K562 (cell line): ENCODE results near the gene LRRC3.

Experiments
- BRD9 ChIP-seq: fragments of 450-650 bp; IDR thresholded peaks from 2 replicates; pipeline ENCODE4 v1.6.1; 2018; ENCODE audit warnings: low read depth; ENCODE audit not compliant: partially characterized antibody
- HNRNPUL1 ChIP-seq: fragments of 200-400 bp; formaldehyde crosslinking; IDR thresholded peaks from 2 replicates; pipeline ENCODE4 v1.6.1; 2017; ENCODE audit warnings: low read length
- JUN ChIP-seq, 2 experiments: sonication (generic) in 1 of 2; formaldehyde crosslinking in 1 of 2; IDR thresholded peaks; 2 replicates each; pipeline versions ENCODE4 v1.6.1 to v1.8.0; 2012 to 2022; ENCODE audit warnings: borderline replicate concordance in 2 of 2, mild to moderate bottlenecking in 2 of 2, improper control_type of control experiment in 1 of 2, low read depth in 1 of 2, low read length in 1 of 2, missing genetic modification reagents in 1 of 2
- JUND ChIP-seq, 2 experiments: IDR thresholded peaks; 2 replicates in 1 of 2; 3 replicates in 1 of 2; pipeline ENCODE4 v1.6.1; 2011; ENCODE audit warnings: borderline replicate concordance in 2 of 2, low read depth in 2 of 2, low read length in 2 of 2, improper control_type of control experiment in 1 of 2, missing biosample characterization in 1 of 2, missing genetic modification characterization in 1 of 2, missing genetic modification reagents in 1 of 2
- MAFK ChIP-seq: IDR thresholded peaks from 2 replicates; pipeline ENCODE4 v1.6.1; 2011; ENCODE audit warnings: low read length, improper control_type of control experiment
- MEF2A ChIP-seq: IDR thresholded peaks from 2 replicates; pipeline ENCODE4 v1.6.1; 2011; ENCODE audit warnings: low read depth, mild to moderate bottlenecking, low read length, moderate library complexity; ENCODE audit not compliant: control insufficient read depth
- NR2C2 ChIP-seq, 2 experiments: fragments of 200-800 bp in 1 of 2; sonication (Bioruptor generic) in 1 of 2; sonication (generic) in 1 of 2; formaldehyde crosslinking in 1 of 2; IDR thresholded peaks; 2 replicates each; pipeline versions ENCODE4 v1.6.1 to v1.8.0; 2016 to 2022; ENCODE audit warnings: mild to moderate bottlenecking in 1 of 2, missing compliant biosample characterization in 1 of 2, missing genetic modification characterization in 1 of 2, missing genetic modification reagents in 1 of 2
- POLR2A ChIP-seq: fragments of 450-650 bp; conservative IDR thresholded peaks from 2 replicates; pipeline ENCODE4 v1.6.1; 2016
- PREB ChIP-seq: sonication (generic); formaldehyde crosslinking; IDR thresholded peaks from 2 replicates; pipeline ENCODE4 v1.8.1; 2023; ENCODE audit warnings: mild to moderate bottlenecking, missing genetic modification reagents
- ZFP1 ChIP-seq: fragments of 450-650 bp; formaldehyde crosslinking; IDR thresholded peaks from 2 replicates; pipeline ENCODE4 v1.4.0; 2020; ENCODE audit warnings: mild to moderate bottlenecking, mixed read lengths
- ZNF274 ChIP-seq: IDR thresholded peaks from 2 replicates; pipeline ENCODE4 v1.6.1; 2011; ENCODE audit warnings: low read depth, mild to moderate bottlenecking, low read length, moderate library complexity, borderline replicate concordance
- ZNF644 ChIP-seq: fragments of 200-800 bp; sonication (Bioruptor generic); IDR thresholded peaks from 2 replicates; pipeline ENCODE4 v1.6.1; 2016; ENCODE audit warnings: low read depth, missing genetic modification characterization, missing compliant biosample characterization
- TF ChIP-seq, protein P1 (sequence below), 2 experiments: fragments of 450-650 bp; formaldehyde crosslinking in 1 of 2; IDR thresholded peaks; 2 replicates each; pipeline versions ENCODE4 v1.4.0 to v1.6.1; 2014 to 2020; ENCODE audit warnings: mild to moderate bottlenecking in 2 of 2, borderline replicate concordance in 1 of 2, low read depth in 1 of 2

- TF ChIP-seq PREB (no peak), ZNF644 (no peak), JUND (IDR thresholded peaks at IDR 0.05; ENCODE audit: borderline replicate concordance, low read depth, low read length) (no peak), JUND (tag; IDR thresholded peaks at IDR 0.05; ENCODE audit: borderline replicate concordance, low read depth, low read length) (no peak), ZFP1 (no peak), MAFK (no peak), ZNF274 (no peak), MEF2A (no peak), JUN (IDR thresholded peaks at IDR 0.05; ENCODE audit: borderline replicate concordance, low read depth, low read length) (no peak), JUN (CRISPR knock-in tag; IDR thresholded peaks at IDR 0.05; ENCODE audit: borderline replicate concordance) (no peak), HNRNPUL1 (no peak), POLR2A (no peak), NR2C2 (CRISPR knock-in tag; IDR thresholded peaks at IDR 0.05) (no peak), NR2C2 (tag; IDR thresholded peaks at IDR 0.05) (no peak), BRD9 (no peak)
- TF ChIP-seq, protein P1, sequence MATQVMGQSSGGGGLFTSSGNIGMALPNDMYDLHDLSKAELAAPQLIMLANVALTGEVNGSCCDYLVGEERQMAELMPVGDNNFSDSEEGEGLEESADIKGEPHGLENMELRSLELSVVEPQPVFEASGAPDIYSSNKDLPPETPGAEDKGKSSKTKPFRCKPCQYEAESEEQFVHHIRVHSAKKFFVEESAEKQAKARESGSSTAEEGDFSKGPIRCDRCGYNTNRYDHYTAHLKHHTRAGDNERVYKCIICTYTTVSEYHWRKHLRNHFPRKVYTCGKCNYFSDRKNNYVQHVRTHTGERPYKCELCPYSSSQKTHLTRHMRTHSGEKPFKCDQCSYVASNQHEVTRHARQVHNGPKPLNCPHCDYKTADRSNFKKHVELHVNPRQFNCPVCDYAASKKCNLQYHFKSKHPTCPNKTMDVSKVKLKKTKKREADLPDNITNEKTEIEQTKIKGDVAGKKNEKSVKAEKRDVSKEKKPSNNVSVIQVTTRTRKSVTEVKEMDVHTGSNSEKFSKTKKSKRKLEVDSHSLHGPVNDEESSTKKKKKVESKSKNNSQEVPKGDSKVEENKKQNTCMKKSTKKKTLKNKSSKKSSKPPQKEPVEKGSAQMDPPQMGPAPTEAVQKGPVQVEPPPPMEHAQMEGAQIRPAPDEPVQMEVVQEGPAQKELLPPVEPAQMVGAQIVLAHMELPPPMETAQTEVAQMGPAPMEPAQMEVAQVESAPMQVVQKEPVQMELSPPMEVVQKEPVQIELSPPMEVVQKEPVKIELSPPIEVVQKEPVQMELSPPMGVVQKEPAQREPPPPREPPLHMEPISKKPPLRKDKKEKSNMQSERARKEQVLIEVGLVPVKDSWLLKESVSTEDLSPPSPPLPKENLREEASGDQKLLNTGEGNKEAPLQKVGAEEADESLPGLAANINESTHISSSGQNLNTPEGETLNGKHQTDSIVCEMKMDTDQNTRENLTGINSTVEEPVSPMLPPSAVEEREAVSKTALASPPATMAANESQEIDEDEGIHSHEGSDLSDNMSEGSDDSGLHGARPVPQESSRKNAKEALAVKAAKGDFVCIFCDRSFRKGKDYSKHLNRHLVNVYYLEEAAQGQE (IDR thresholded peaks at IDR 0.05; ENCODE audit: borderline replicate concordance), result no peak
- TF ChIP-seq, protein P1 (CRISPR knock-in tag; IDR thresholded peaks at IDR 0.05; ENCODE audit: low read depth), result no peak
Measured at GRCh38 chr21:44466996-44467858, 11.9 kb downstream of the LRRC3 start.
